ENCODE measurements around the gene CCDC13.

DNA sequence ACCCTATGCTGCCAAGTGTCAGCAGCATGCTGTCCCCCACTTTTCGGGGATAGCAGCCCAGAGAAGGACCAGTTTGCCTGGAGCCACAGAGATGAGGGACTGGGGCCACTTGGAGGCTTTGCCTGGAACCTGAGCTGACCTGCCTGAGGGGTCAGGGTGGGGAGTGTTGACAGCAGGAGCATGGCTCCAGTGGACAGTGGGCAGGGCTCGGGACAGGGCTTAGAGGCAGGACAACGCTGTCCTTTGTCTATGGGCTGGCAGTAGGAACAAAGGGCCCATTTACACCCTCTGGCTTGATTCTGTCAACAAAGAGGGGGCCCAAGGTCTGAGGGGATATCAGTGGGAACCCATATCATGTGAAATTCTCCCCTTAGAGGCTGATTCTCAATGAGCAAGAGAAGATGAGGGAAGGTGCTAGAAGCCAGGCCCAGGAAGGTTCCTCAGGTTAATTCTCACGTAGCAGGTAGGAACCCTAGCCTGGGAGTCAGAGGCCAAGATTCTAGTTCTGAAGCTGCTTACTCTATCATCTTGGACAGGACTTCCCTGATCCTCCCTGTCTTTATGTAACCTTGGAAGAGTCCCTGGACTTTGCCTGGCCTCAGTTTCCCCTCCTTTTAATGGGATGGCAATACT is 40.7 kb downstream of the CCDC13 start:
- no peak for TF ChIP-seq CTCF (IDR thresholded peaks at IDR 0.05)
- no peak for TF ChIP-seq POLR2A (IDR thresholded peaks at IDR 0.05)
